IMR-90 (cell line): ENCODE measurements around the gene NDRG2. TPM values are rescaled to one million over a fixed set of nuclear protein-coding genes. Genes with fewer than 3 reads are reported as not detected.

ENCODE experiments used
- ATAC-seq: fragments of 200-7000 bp; cut with Tn5 transposase; 2 replicates; pipeline ENCODE4 v1.9.1; 2020; ENCODE audit warnings: low read depth, mild to moderate bottlenecking, moderate library complexity
- BruUV-seq: library from RNA; stranded (reverse); fragments of 400-500 nt; replicated peaks from 2 replicates; lab custom pipeline; 2021; lab: Mats Ljungman, UMichigan
- CTCF ChIA-PET: fragments of 300-600 bp; formaldehyde crosslinking; extraction: SDS; loops from one replicate; lab custom pipeline; 2021; ENCODE audit warnings: antibody characterized with exemption; lab: Yijun Ruan, JAX
- POLR2A ChIA-PET: fragments of 300-600 bp; sonication (Branson Sonifier 250); formaldehyde crosslinking; loops from one replicate; lab custom pipeline; 2022; ENCODE audit warnings: antibody characterized with exemption; ENCODE audit not compliant: unreplicated experiment; lab: Charles Lee
- DNase-seq: peaks from one replicate; pipeline ENCODE4 v3.0.0; 2013
- H2AFZ ChIP-seq: replicated peaks from 2 replicates; pipeline ENCODE3; 2013; ENCODE audit warnings: low read length, mild to moderate bottlenecking; ENCODE audit not compliant: poor library complexity
- H2AK5ac ChIP-seq: 2 replicates; pipeline ENCODE4 v1.6.1; 2013; ENCODE audit warnings: low read depth, low read length, inconsistent platforms
- H2AK9ac ChIP-seq: replicated peaks from 2 replicates; pipeline ENCODE3; 2013; ENCODE audit warnings: mild to moderate bottlenecking, low read depth, low read length, moderate library complexity; ENCODE audit not compliant: poor library complexity
- H2BK120ac ChIP-seq: 2 replicates; pipeline ENCODE4 v1.6.1; 2013; ENCODE audit warnings: low read depth, low read length, inconsistent platforms
- H2BK15ac ChIP-seq: 3 replicates; pipeline ENCODE4 v1.6.1; 2013; ENCODE audit warnings: low read depth, low read length, inconsistent platforms
- H2BK20ac ChIP-seq: 2 replicates; pipeline ENCODE4 v1.6.1; 2013; ENCODE audit warnings: low read depth, mild to moderate bottlenecking, inconsistent platforms, low read length, moderate library complexity
- H2BK5ac ChIP-seq: 2 replicates; pipeline ENCODE4 v1.6.1; 2013; ENCODE audit warnings: mild to moderate bottlenecking, low read depth, low read length, inconsistent platforms; ENCODE audit not compliant: poor library complexity, severe bottlenecking
- H3K14ac ChIP-seq: replicated peaks from 2 replicates; pipeline ENCODE4 v1.6.1; 2013; ENCODE audit warnings: low read depth, low read length, inconsistent platforms
- H3K18ac ChIP-seq: 2 replicates; pipeline ENCODE4 v1.6.1; 2013; ENCODE audit warnings: low read depth, low read length, control low read depth
- H3K23ac ChIP-seq: 2 replicates; pipeline ENCODE4 v1.6.1; 2013; ENCODE audit warnings: low read depth, low read length, inconsistent platforms
- H3K27ac ChIP-seq: 2 replicates; pipeline ENCODE4 v1.5.1; 2013; ENCODE audit warnings: mild to moderate bottlenecking, control low read depth, low read length; ENCODE audit not compliant: insufficient read depth
- H3K27me3 ChIP-seq: 2 replicates; pipeline ENCODE4 v1.6.1; 2013; ENCODE audit warnings: low read length; ENCODE audit not compliant: control insufficient read depth, insufficient read depth
- H3K36me3 ChIP-seq: 2 replicates; pipeline ENCODE4 v1.6.1; 2013; ENCODE audit warnings: low read length, mixed read lengths; ENCODE audit not compliant: control insufficient read depth, insufficient read depth
- H3K4ac ChIP-seq: 2 replicates; pipeline ENCODE4 v1.6.1; 2013; ENCODE audit warnings: low read depth, low read length, inconsistent platforms
- H3K4me1 ChIP-seq: 2 replicates; pipeline ENCODE4 v1.6.1; 2013; ENCODE audit warnings: low read length, mixed read lengths; ENCODE audit not compliant: control insufficient read depth, insufficient read depth
- H3K4me2 ChIP-seq: 2 replicates; pipeline ENCODE4 v1.6.1; 2013; ENCODE audit warnings: low read depth, mild to moderate bottlenecking, control low read depth, low read length, moderate library complexity
- H3K4me3 ChIP-seq: 2 replicates; pipeline ENCODE4 v1.5.1; 2013; ENCODE audit warnings: low read depth, mild to moderate bottlenecking, control low read depth, low read length, moderate library complexity; ENCODE audit not compliant: insufficient read depth
- H3K56ac ChIP-seq: 2 replicates; pipeline ENCODE4 v1.6.1; 2013; ENCODE audit warnings: low read length, inconsistent platforms; ENCODE audit not compliant: insufficient read depth; ENCODE audit errors: extremely low read depth
- H3K79me1 ChIP-seq, 2 experiments: 2 replicates each; pipeline ENCODE4 v1.6.1; 2013; ENCODE audit warnings: low read length in 2 of 2, inconsistent platforms in 1 of 2, low read depth in 1 of 2
- H3K9ac ChIP-seq: 2 replicates; pipeline ENCODE4 v1.6.1; 2013; ENCODE audit warnings: low read depth, low read length, control low read depth
- H3K9me1 ChIP-seq: 2 replicates; pipeline ENCODE4 v1.6.1; 2013; ENCODE audit warnings: low read length, inconsistent platforms; ENCODE audit not compliant: insufficient read depth
- H3K9me3 ChIP-seq: 2 replicates; pipeline ENCODE4 v1.6.1; 2013; ENCODE audit warnings: low read length; ENCODE audit not compliant: control insufficient read depth, insufficient read depth
- H4K20me1 ChIP-seq: 2 replicates; pipeline ENCODE4 v1.6.1; 2013; ENCODE audit warnings: low read length, inconsistent platforms; ENCODE audit not compliant: insufficient read depth
- H4K5ac ChIP-seq: 2 replicates; pipeline ENCODE4 v1.6.1; 2013; ENCODE audit warnings: mild to moderate bottlenecking, low read depth, low read length, control low read depth
- H4K8ac ChIP-seq, 2 experiments: 2 replicates each; pipeline ENCODE4 v1.6.1; 2013; ENCODE audit warnings: low read depth in 2 of 2, low read length in 2 of 2, control low read depth in 1 of 2, inconsistent platforms in 1 of 2
- H4K91ac ChIP-seq: 2 replicates; pipeline ENCODE4 v1.6.1; 2013; ENCODE audit warnings: low read depth, low read length, inconsistent platforms; ENCODE audit not compliant: insufficient read depth
- CEBPB ChIP-seq: IDR thresholded peaks from 2 replicates; pipeline ENCODE4 v1.6.1; 2012; ENCODE audit warnings: low read depth, low read length, improper control_type of control experiment
- FOS ChIP-seq: fragments of 150-350 bp; IDR thresholded peaks from 2 replicates; pipeline ENCODE4 v1.6.1; 2016; ENCODE audit warnings: low read depth, low read length
- NFE2L2 ChIP-seq: fragments of 150-350 bp; IDR thresholded peaks from 2 replicates; pipeline ENCODE4 v1.6.1; 2016; ENCODE audit warnings: low read depth, mild to moderate bottlenecking, low read length
- WGBS, 2 experiments: methylation state at CpG; one replicate each; pipeline versions ENCODE4 v1.1.5 to v1.1.7; 2013; ENCODE audit warnings: missing lambda C conversion rate in 2 of 2; ENCODE audit not compliant: insufficient read length in 1 of 2; ENCODE audit errors: extremely low coverage in 2 of 2; 5-methylcytosine and 5-hydroxymethylcytosine counted together
- dilution Hi-C: fragments of 300-500 bp; cut with HindIII; formaldehyde crosslinking; loops from one replicate; pipeline ENCODE4 v1.14.3; 2018; ENCODE audit warnings: low sequenced_read_pairs; ENCODE audit not compliant: unreplicated experiment
- in situ Hi-C: fragments of 300-500 bp; cut with MboI; formaldehyde crosslinking; loops from 3 replicates; pipeline ENCODE4 v1.14.3; 2019; ENCODE audit warnings: low sequenced_read_pairs, inconsistent platforms, mixed read lengths
- intact Hi-C: fragments of 100-400 bp; cut with micrococcal nuclease; formaldehyde crosslinking; loops from 2 replicates; pipeline ENCODE4 v1.10.0; 2022
- polyA plus RNA-seq, 3 experiments: library from polyadenylated mRNA; depleted of rRNA; stranded (reverse); fragments of >200 nt; gene quantifications; 2 replicates each; pipeline ENCODE4 v1.2.3, GENCODE V29; 2012; ENCODE audit warnings: low replicate concordance in 1 of 3
- total RNA-seq: library from RNA; depleted of rRNA; stranded (reverse); fragments of >200 nt; gene quantifications from 2 replicates; pipeline ENCODE4 v1.2.3, GENCODE V29; 2012

NDRG2 gene
- total and polyA plus RNA-seq, 2 of the 4 experiments (the other 2 are of a cell fraction), result 0.36 to 1.5 TPM

DNA sequence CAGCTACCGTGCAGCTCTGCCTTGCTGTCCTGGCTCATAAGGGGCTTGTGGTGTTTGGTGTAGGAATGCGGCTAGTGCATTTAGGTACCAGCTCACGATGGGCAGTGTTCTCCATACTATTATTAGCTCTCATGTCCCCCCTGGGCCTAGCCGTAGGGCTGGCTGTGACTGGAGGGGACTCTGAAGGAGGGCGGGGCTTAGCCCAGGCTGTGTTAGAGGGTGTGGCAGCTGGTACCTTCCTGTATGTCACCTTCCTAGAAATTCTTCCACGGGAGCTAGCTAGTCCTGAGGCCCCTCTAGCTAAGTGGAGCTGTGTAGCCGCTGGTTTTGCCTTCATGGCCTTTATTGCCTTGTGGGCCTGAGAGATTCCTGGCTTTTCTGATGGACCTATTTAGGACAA is 23.6 kb downstream of the NDRG2 start:
- no CpG with 5 or more reads among the region's 7 CpGs for WGBS, 2 experiments
- no peak for TF ChIP-seq CEBPB
- no peak for TF ChIP-seq FOS
- no peak for TF ChIP-seq NFE2L2

More for the DNA sequence above, 23.6 kb downstream of the NDRG2 start:
- Histone ChIP-seq H2AK9ac (no peak overlapping the region), H3K27me3 (peaks cover 5% of the 10 kb centered on the region), H2BK120ac (no peak overlapping the region), H3K4me2 (no peak overlapping the region), H2AFZ (no peak overlapping the region), H3K9ac (no peak overlapping the region), H2BK15ac (no peak overlapping the region), H3K9me3 (no peaks in the 10 kb centered on the region), H3K27ac (no peak overlapping the region), H2BK20ac (no peak overlapping the region), H4K91ac (no peak overlapping the region), H2BK5ac (no peak overlapping the region), H3K14ac (no peak overlapping the region), H4K5ac (no peak overlapping the region), H3K4me3 (no peak overlapping the region), H3K23ac (no peak overlapping the region), H3K79me1 (no peaks in the 10 kb centered on the region), H4K8ac (no peak overlapping the region), H3K18ac (no peak overlapping the region), H2AK5ac (no peak overlapping the region), H3K36me3 (peaks cover 4% of the 10 kb centered on the region), H4K20me1 (no peaks in the 10 kb centered on the region), H3K4ac (no peak overlapping the region), H3K56ac (no peak overlapping the region), H3K9me1 (no peaks in the 10 kb centered on the region), H3K4me1 (peaks cover 3% of the 10 kb centered on the region)
- ATAC-seq (no peak), DNase-seq (no peak)
- no TSS peak for BruUV-seq
- in situ Hi-C loops (no loop called here), intact Hi-C loops (no loop called here), dilution Hi-C loops (no loop called here)
- ChIA-PET POLR2A (no interaction called here), CTCF (interaction anchor here (1.4 kb wide), 1 partner anchor 13 kb away, joined by 6 read pairs; no protein-coding TSS in a partner anchor)
